SK-MEL-5 (cell line): ENCODE data around the gene FOXN3. TPM values are rescaled to one million over a fixed set of nuclear protein-coding genes. Genes with fewer than 3 reads are reported as not detected.

Experiments
- DNase-seq: peaks from one replicate; pipeline ENCODE4 v3.0.0-alpha.2; 2016; ENCODE audit warnings: low read depth, low spot score
- in situ Hi-C: cut with HindIII; loops from 2 replicates; pipeline ENCODE4 v1.10.0; 2016; ENCODE audit warnings: low sequenced_read_pairs, high pct_unique_total_duplicates, low pct_unique_long_range_greater_than_20kb
- polyA plus RNA-seq, 2 experiments: library from polyadenylated mRNA; depleted of rRNA; stranded (reverse); fragments of >200 nt; gene quantifications; 2 replicates each; pipeline ENCODE4 v1.2.3, GENCODE V29; 2015
- total RNA-seq: library from RNA; depleted of rRNA; stranded (reverse); fragments of >200 nt; shearing (Covaris generic); gene quantifications from 2 replicates; pipeline ENCODE4 v1.2.3, GENCODE V29; 2014; rRNA removed

Gene FOXN3, protein sequence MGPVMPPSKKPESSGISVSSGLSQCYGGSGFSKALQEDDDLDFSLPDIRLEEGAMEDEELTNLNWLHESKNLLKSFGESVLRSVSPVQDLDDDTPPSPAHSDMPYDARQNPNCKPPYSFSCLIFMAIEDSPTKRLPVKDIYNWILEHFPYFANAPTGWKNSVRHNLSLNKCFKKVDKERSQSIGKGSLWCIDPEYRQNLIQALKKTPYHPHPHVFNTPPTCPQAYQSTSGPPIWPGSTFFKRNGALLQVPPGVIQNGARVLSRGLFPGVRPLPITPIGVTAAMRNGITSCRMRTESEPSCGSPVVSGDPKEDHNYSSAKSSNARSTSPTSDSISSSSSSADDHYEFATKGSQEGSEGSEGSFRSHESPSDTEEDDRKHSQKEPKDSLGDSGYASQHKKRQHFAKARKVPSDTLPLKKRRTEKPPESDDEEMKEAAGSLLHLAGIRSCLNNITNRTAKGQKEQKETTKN
- 6.2 and 10.7 TPM in 2 replicates for total RNA-seq
- polyA plus RNA-seq (2015; cell fraction: cytosol; rRNA removed), result 9.4 and 12.5 TPM in 2 replicates
- polyA plus RNA-seq (2015; cell fraction: nucleus; rRNA removed), result 1.8 and 3.4 TPM in 2 replicates

DNA sequence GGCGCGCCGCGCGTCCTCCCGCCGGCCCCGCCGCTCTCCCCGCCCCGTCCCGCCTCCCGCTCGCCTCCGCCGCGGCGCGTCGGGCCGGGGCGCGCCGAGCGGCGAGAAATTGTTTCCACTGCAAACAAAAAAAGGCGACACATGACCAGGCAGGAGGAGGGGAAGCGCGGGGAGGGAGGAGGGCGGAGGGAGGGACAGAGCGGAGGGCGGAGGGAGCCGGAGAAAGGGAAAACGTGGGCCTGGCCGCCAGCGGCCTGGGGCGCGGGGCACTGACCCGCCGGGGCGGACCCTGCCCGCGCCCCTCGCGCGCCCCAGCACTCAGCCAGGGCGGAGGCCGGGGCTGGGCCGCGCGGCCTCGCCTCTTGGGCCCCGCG, at the start of gene FOXN3:
FOXN3 (minus strand) TSS at position 143 of the 374 bp plus-strand sequence. CDS start 4,757 bp downstream, outside the sequence.
- in situ Hi-C loops, result no loop called here
- peak; percentile 90 for DNase-seq

DNA sequence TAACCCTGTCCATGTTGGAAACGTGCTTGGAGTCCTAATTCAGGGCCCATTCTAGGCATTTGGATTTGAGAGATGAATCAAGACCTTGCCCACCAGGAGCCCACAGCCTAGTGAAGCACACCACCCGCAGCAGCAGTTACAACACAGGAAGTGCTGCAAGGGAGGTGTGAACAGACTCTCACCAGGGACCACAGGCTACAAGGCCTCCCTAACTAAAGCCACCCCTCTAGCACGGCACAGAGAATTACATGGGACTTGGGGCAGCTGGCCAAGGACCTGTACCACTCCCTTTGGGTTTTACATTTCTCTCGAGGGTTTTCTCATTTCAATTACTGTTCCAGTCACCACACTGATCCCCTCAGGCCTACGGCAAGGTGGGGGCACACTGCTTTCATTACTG, 49.5 kb upstream of the FOXN3 start:
- no peak for DNase-seq
- in situ Hi-C loops, result no loop called here

DNA sequence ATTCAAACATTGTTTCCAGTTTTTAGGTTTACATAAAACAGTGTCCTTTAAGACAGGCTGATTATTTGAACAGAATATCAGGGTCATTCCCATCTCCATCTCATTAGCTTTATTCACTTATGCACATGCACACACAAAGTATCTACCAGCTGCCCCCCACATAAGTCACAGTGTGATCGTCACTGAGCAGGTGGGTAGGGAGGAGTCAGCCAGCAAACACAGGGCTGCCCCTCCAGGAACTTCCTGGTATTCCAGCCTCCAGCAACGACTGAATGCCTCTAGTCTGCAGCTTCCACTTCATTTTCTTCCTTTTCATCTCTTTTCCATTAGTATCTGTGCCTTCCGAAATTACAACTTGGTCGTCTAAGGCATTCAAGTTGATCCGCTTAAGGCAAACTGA, 48.8 kb upstream of the FOXN3 start:
- in situ Hi-C loops, result no loop called here
- no peak for DNase-seq

DNA sequence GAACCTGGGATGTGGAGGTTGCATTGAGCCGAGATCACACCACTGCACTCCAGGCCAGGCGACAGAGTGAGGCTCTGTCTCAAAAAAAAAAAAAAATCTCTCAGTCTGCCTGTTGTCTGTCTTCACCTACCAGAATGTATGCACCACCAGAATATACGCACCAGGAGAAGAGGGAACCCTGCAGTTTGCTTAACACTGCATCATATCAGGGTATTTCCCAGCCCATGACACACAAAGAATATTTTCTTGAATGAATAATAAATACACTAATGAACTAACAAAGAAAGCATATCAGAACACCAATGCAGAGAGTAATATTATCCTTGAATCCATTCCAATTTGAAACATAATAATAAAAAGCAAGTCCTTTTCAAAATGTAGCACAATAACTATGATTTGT, 44.2 kb upstream of the FOXN3 start:
- in situ Hi-C loops, result no loop called here
- DNase-seq, result no peak

DNA sequence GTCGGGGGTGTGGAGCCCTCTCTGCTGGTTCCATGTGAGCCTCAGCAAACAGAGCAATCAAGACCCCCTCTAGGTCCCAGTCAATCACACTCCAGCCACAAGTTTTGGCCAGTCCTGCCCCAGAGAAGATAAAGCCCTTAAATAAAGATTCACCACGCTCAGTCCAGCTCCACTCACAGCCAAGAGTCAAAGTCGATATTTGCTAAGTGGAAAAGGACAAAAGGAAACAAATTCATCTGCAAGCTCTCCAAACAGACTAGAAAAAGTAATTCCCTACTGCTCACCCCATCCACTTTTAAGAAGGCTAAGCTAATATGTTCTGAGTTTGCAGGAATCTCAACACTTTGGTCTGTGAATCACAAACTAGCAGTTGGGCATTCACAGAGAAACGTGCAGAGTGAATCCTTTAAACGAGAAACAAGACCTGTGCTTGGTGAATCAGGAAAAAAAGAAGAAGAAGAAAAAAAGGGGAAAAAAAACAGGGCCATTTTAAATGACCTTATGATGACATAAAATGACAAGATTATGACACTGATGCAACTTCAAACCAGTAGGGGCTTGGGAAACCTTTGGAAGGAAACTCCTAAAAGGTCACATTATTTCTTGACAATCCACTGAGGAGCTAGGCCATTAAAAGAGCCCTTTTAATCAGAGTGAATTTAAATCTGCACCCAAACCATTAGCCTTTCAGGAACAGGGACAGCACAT, 41.8 kb upstream of the FOXN3 start:
- in situ Hi-C loops, result no loop called here
- no peak for DNase-seq

DNA sequence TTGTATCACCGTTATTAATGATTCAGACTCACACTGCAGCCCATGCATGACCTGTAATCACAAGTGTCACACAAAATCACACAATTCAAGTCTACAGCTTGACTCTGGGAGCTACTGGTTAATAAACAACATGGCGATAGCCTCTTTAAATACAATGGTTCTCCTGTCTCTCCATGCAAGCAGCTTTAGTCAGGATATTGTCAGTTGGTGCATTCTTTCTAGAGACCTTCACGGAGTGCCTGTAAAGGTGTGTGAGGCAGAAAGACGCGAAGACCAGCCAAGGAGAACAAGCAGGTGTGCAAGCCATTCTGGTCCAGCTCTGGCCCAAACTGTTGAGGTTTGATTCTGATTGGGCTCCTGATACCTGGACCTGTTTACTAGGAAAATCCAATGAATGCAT, 40.0 kb upstream of the FOXN3 start:
- no peak for DNase-seq
- in situ Hi-C loops, result no loop called here

DNA sequence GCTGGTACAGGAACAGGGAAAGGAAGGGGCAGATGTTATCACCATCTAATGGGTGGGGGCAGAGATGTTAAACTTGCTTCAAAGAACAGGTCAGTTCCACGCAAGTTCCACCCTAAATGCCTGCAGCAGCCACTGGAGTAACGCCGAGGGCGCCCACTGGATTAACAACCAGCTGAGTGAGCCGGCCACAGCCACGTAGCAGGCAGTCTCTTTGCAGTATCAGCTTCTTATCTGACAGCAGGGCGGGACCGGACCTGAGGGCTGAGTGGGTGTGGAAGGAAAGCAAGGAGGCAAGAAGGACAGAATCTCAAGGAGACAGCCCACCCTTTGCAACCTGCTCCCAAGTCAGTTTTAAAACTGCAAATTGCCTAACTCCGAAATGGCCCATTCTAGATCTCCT, 38.4 kb upstream of the FOXN3 start:
- in situ Hi-C loops, result no loop called here
- no peak for DNase-seq

DNA sequence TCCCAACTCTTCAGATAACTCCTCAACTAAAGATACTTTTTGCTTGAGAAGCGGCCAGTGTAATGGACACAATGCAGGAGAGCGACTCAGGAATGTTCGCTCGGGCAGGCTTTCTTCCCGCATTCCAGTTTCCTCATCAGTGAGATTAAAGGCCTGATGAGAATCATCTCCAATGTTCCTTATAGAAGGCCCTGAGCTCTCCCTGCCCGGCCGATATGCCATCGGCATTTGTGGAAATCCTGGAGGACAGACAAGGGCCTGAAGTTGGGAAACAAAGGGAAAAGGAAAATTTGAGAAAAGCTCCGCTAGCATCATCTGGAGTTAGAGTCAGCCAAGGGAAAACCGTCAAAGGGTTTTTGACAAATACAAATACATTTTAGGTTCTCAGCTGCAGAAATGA, 38.0 kb upstream of the FOXN3 start:
- in situ Hi-C loops, result no loop called here
- DNase-seq, result no peak

DNA sequence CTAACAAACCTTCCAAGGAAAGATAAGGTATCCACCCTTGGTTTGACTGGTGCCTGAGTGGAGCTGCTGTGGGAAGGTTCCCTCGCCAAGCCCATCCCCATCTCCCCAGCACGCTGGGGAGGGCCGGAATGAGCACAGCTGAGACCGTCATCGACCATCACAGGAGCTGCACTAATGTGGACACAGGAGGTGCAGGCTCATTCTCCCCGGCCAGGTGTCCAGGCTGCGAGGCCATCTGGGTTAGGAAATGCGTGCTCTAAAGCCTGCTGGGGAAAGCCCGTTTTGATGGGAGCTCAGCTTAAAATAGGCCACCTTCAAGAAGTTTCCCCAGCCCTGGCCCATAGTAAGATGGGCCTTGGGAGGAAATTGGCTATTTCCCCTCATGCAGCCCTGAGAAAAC, 35.2 kb upstream of the FOXN3 start:
- no peak for DNase-seq
- in situ Hi-C loops, result no loop called here

DNA sequence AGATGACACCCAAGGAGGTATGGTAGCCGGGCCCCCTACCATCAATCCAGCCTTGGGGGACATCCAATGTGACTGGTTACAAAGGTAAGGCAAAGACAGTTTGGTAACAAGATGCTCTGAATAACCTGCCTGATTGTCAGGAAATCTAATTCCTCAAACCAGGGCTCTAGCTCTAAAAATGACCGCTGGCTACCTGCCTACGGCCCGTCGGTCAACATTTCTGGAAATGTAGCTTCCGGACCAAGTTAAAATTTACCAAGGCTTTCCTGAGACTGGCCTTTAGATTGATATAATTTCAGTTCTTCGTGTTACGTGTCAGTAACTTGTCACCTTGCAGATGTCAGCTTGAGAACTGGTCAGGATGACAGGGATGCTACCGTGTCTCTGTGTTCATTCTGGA, 34.2 kb upstream of the FOXN3 start:
- no peak for DNase-seq
- in situ Hi-C loops, result no loop called here

DNA sequence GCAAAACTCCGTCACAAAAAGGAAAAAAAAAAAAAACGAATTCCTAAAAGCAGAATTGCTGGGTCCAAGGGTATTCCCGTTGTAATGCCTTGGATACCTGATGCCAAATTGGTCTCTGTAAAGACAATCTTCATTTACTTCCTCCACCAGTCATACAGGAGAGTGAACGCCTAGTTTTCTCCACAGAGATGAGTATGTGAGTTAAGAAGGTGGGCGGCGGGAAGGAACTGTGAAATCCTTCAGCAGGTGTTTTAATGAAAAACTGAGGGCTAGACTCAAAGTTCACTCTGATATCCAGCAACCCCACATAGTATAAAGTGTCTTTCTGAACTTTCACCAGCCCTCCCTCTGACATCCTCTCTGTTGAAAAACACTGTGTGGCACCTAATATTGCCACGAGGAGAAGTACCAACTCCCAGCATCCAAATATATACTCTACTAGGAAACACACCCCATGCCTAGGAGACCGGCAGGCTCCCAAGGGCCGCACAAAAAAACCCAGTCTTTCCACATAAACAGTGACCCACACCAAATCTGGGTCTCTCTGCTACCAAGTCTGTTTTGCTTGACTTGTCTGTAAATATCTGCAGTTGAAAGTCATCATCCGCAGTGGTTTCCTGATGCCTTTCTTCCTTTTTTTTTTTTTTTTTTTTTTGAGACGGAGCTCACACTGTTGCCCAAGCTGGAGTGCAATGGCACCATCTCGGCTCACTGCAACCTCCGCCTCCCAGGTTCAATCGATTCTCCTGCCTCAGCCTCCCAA, 30.3 kb upstream of the FOXN3 start:
- in situ Hi-C loops, result no loop called here
- DNase-seq, result no peak

DNA sequence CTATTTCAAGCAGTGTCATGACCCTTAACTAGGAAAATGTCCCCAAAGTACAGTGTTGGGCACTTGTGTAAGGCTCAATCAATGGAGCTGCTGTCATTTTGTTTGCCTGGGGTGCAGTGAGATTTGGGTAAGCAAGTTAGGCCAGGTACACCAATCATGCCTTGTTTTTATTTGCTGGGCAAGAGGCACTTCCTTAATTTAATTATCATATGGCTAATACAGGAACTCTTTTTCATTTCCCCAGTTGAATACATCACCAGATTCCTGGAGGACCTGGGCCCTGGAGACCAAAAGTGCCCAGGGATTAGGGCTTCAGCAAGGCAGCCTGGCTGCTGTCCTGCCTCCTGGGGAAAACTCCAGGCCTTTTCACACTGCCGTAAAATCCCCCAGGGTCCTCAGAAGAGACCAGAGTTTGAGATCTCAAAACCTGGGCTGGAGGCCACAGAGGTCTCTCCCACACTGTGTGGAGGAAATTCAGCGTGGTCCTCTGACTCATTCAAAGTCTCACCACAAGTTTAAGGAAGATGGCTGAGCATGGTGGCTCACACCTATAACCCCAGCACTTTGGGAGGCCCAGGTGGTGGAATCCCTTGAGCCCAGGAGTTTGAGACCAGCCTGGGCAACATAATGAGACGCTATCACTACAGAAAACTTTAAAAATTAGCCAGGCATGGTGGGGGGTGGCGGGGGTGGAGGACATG, 28.4 kb upstream of the FOXN3 start:
- no peak for DNase-seq
- in situ Hi-C loops, result no loop called here

DNA sequence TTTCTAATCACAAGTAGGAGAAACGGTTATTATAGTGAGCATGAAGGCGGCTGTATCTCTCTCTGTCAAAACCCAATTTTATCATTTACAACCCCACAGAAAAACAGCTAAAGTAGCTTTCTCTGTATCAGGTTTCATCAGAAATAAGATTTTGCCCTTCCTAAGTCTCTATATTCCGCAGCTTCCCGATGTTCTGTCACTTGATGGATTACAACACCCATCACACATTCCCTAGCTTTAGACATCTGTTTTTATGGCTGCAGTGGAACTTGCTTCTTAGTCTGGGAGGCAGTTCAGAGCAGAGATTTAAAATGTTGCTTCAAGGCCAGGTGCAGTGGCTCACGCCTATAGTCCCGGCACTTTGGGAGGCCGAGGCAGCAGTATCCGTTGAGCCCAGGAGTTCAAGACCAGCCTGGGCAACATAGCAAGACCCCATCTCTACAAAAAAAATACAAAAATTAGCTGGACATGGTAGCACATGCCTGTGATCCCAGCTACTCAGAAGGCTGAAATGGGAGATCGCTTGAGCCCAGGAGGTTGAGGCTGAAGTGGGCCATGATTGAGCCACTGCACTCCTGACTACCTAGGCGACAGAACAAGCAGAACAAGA, 27.6 kb upstream of the FOXN3 start:
- in situ Hi-C loops, result no loop called here

DNA sequence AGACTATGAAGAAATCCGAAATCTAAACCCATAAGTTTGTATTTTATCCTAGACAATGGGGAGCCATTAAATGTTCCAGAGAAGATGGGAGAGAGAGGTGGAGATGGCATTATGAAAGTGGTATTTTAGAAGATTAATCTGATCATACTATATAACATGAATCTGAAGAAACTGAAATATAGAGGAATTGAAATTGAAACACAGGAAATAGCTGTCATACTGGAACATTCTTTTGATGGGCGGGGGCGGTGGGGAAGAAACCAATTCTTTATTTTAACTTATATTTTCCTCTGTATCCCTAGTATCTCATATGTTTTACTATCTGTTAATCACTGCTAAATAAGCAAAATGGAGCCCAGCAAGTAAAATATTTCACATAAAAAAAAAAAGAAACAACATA, 27.0 kb upstream of the FOXN3 start:
- in situ Hi-C loops, result no loop called here
- DNase-seq, result no peak

More for the DNA sequence above, 27.6 kb upstream of the FOXN3 start:
- no peak for DNase-seq

DNA sequence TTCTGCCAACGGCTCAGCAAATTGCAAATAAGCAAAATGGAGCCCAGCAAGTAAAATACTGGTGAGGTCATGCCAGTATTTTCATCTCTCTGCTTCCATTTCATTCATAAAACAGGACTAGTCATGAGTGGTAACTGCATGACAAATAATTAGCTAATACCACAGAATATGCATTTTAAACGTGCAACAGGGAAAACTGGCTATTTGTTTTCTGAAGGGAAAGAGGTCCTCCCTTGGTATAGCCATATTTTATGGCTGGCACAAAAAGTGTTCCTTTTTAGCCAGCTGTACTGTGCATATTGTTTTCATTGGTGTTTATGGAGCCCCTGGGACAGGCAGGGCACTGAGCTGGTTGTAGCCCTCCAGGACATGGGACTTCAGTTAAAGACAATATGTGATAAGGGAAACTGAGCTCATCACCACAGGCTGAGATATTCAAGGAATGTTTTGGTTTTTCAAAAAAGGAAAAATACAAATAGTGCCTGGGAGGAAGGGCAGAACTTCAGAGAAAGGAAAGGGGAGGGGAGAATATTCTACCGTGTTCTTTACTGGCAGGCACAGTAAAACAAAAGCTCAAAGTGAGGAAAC, 26.1 kb upstream of the FOXN3 start:
- in situ Hi-C loops, result no loop called here
- DNase-seq, result no peak

DNA sequence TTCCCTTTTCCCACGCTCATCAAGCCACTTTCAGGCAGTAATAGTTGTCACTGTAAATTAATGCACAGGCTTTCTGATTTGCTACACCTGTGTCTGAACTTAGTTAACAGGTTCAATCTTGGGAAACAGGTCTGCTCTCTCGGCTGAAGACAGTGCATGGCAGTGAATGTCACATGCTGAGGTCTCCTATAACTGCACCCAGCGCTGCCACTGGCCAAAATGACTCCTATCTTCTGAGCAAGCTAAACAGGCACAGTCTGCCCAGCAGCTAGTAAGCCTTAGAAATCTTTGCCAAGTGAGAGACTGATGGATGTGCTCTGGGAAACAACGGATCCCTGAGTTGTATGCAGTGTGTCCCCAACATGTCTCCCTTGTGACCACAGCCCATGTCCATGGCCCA, 25.2 kb upstream of the FOXN3 start:
- no peak for DNase-seq
- in situ Hi-C loops, result no loop called here
